AG04450 (cell line): ENCODE measurements around the gene PPP1R3A. TPM values are rescaled to one million over a fixed set of nuclear protein-coding genes. Genes with fewer than 3 reads are reported as not detected.

Source experiments
- CTCF ChIA-PET: fragments of 300-600, 350-600 bp; formaldehyde crosslinking; extraction: SDS; loops from one replicate; lab custom pipeline; 2022; ENCODE audit warnings: antibody characterized with exemption, inconsistent platforms; lab: Charles Lee
- POLR2A ChIA-PET: fragments of 350-600 bp; formaldehyde crosslinking; extraction: SDS; loops from one replicate; lab custom pipeline; 2021; ENCODE audit warnings: antibody characterized with exemption, inconsistent platforms; lab: Yijun Ruan, JAX
- DNase-seq: peaks from one replicate; pipeline ENCODE4 v3.0.0-alpha.2; 2011; ENCODE audit warnings: low read depth, low spot score
- H3K27ac ChIP-seq: one replicate; pipeline ENCODE4 v1.5.1; 2012; ENCODE audit warnings: low read depth, low read length, control low read depth
- H3K27me3 ChIP-seq: one replicate; pipeline ENCODE4 v1.6.0; 2012; ENCODE audit warnings: low read length; ENCODE audit not compliant: control insufficient read depth, insufficient read depth
- H3K4me3 ChIP-seq: 2 replicates; pipeline ENCODE4 v1.5.1; 2011; ENCODE audit warnings: mild to moderate bottlenecking, low read depth, low read length, control low read depth
- H3K9me3 ChIP-seq: 2 replicates; pipeline ENCODE4 v1.5.1; 2012; ENCODE audit warnings: low read length; ENCODE audit not compliant: control insufficient read depth, insufficient read depth
- polyA plus RNA-seq: library from polyadenylated mRNA; depleted of rRNA; stranded (reverse); fragments of >200 nt; gene quantifications from 2 replicates; pipeline ENCODE4 v1.2.3, GENCODE V29; 2011
- TF ChIP-seq, protein P1 (sequence below): IDR thresholded peaks from 2 replicates; pipeline ENCODE4 v1.5.1; 2011; ENCODE audit warnings: low read depth, low read length, control low read depth, inconsistent platforms

Gene PPP1R3A
- polyA plus RNA-seq, 1 experiment = not detected

DNA sequence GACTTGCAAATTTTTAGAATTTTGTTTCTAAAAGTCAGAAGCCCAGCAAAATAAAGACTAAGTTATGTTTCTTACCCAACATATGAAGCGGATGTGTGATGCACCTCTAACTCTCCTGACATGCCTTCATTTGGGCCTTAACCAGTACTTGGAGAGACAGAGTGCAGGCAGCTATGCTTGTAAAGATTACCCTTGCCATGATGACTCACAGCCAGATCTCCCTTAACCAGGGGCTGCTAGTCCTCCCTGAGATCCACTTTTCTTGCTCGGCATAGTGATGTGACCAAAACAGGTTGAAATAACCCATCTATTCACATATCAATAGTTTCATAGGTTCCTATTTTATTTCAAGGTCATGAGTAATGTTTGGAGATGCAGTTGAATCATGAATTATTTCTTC, 43.6 kb downstream of the PPP1R3A start:
- CTCF ChIA-PET = no interaction called here
- H3K27ac ChIP-seq = no peak overlapping the region

DNA sequence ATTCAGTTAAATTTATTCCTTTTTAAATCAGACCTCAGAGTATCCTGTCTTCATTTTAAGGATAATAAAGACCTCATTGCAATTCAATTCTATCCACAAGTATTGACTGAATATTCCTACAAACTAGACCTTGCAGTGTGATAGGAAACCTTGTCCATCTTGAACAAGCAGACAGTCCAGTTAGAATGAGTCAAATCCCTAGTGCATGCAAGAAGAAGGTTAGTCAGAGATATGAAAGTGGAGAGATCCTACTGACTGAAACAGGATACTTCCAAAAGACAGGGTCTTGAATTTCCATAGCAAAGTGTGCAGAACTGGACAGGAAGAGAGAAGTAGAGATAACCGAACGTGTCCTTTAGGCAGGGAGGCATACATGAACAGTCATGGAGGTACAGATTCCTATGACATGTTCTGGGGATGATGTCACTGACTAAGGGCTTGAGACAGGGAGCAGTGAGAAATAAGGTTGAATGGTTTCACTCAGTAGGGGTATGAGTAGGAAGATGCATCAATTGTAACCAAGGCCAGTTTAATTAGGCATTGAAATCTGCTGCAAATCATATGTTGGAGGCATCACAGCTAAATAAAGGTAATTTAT, 45.2 kb downstream of the PPP1R3A start:
- POLR2A ChIA-PET = no interaction called here
- no peak for DNase-seq
- Histone ChIP-seq H3K9me3 (no peaks in the 10 kb centered on the region), H3K27me3 (no peaks in the 10 kb centered on the region), H3K4me3 (no peak overlapping the region), H3K27ac (no peak overlapping the region)
- TF ChIP-seq, protein P1, sequence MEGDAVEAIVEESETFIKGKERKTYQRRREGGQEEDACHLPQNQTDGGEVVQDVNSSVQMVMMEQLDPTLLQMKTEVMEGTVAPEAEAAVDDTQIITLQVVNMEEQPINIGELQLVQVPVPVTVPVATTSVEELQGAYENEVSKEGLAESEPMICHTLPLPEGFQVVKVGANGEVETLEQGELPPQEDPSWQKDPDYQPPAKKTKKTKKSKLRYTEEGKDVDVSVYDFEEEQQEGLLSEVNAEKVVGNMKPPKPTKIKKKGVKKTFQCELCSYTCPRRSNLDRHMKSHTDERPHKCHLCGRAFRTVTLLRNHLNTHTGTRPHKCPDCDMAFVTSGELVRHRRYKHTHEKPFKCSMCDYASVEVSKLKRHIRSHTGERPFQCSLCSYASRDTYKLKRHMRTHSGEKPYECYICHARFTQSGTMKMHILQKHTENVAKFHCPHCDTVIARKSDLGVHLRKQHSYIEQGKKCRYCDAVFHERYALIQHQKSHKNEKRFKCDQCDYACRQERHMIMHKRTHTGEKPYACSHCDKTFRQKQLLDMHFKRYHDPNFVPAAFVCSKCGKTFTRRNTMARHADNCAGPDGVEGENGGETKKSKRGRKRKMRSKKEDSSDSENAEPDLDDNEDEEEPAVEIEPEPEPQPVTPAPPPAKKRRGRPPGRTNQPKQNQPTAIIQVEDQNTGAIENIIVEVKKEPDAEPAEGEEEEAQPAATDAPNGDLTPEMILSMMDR = no peak
- CTCF ChIA-PET = no interaction called here

More for the DNA sequence above, 43.6 kb downstream of the PPP1R3A start:
- TF ChIP-seq, protein P1 = no peak
- Histone ChIP-seq H3K4me3 (no peak overlapping the region), H3K27me3 (no peaks in the 10 kb centered on the region), H3K9me3 (no peaks in the 10 kb centered on the region)
- no peak for DNase-seq
- POLR2A ChIA-PET = no interaction called here

DNA sequence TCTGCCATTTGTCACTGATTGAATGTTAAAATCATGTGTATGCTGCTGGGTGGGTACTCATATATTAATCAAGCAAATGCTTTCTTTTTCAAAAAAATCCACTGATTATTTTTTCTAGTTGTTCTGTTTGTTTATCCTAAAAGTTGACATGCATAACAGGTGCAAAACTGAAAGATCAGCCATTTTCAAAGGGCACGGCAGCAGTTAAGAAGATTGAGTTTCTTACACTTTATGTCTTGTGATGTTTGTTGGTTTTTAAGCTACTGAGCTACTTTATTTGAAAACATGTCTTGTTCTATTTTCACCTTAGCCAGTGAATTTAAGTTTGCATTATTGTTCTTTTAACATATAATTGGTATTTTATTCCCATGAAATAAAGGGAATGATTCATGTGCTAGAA, 45.8 kb downstream of the PPP1R3A start:
- no peaks in the 10 kb centered on the region for H3K27me3 ChIP-seq
- H3K4me3 ChIP-seq = no peak overlapping the region
- TF ChIP-seq, protein P1 = no peak
- no peaks in the 10 kb centered on the region for H3K9me3 ChIP-seq
- DNase-seq = no peak
- ChIA-PET CTCF (no interaction called here), POLR2A (no interaction called here)
- H3K27ac ChIP-seq = no peak overlapping the region

DNA sequence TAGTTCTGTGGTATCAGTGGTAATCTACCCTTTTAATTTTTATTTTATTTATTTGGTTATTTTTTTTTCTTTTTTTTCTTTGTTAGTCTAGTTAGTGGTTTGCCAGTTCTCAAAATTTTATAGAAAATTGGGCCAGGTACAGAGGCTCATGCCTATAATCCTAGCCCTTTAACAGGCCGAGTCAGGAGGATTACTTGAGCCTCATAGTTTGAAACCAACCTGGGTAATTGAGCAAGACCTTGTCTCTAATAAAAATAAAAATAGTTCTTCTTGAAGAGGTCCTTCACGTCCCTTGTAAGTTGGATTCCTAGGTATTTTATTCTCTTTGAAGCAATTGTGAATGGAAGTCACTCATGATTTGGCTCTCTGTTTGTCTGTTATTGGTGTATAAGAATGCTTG, 51.5 kb downstream of the PPP1R3A start:
- no peak overlapping the region for H3K27ac ChIP-seq
- no peak overlapping the region for H3K4me3 ChIP-seq
- CTCF ChIA-PET = no interaction called here
- no peaks in the 10 kb centered on the region for H3K27me3 ChIP-seq
- TF ChIP-seq, protein P1 = no peak
- no peaks in the 10 kb centered on the region for H3K9me3 ChIP-seq
- POLR2A ChIA-PET = no interaction called here
- no peak for DNase-seq

DNA sequence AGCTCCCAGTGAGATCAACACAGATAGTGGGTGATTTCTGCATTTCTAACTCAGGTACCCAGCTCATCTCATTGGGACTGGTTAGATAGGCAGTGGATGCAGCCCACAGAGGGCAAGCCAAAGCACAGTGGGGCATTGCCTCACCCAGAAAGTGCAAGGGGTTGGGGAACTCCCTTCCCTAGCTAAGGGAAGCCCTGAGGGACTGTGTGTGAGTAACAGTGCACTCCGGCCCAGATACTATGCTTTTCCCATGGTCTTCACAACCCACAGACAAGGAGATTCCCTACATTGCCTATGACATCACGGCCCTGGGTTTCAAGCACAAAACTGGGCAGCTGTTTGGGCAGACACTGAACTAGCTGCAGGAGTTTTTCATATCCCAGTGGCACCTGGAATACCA, 62.8 kb downstream of the PPP1R3A start:
- H3K27me3 ChIP-seq = no peaks in the 10 kb centered on the region
- TF ChIP-seq, protein P1 = no peak
- no peak for DNase-seq
- H3K4me3 ChIP-seq = no peak overlapping the region
- POLR2A ChIA-PET = no interaction called here
- CTCF ChIA-PET = no interaction called here
- H3K27ac ChIP-seq = no peak overlapping the region
- no peaks in the 10 kb centered on the region for H3K9me3 ChIP-seq
